ENCODE measurements around the gene VWA8.

- no peak for TF ChIP-seq CTCF (IDR thresholded peaks at IDR 0.05; ENCODE audit: low read depth, low read length)
- no peak for TF ChIP-seq MYC (IDR thresholded peaks at IDR 0.05; ENCODE audit: low read depth, low read length)
Observed at GRCh38 chr13:41648314-41648935, 312.5 kb downstream of the VWA8 start.

Measured in NB4 (cell line).